NB4 (cell line): Measurements from ENCODE around the gene HOXC6.
A peak's percentile ranks its signal among the peaks of the same experiment; 100 is the strongest.

Experiments used
- DNase-seq: peaks from one replicate; pipeline ENCODE4 v3.0.0; 2010; ENCODE audit warnings: low read depth
- H3K4me3 ChIP-seq: one replicate; pipeline ENCODE4 v1.5.1; 2011; ENCODE audit warnings: mild to moderate bottlenecking, low read depth, low read length, moderate library complexity
- CTCF ChIP-seq: IDR thresholded peaks from one replicate; pipeline ENCODE4 v1.5.1; 2012; ENCODE audit warnings: low read depth, low read length
- MYC ChIP-seq: IDR thresholded peaks from 2 replicates; pipeline ENCODE4 v1.6.1; 2011; ENCODE audit warnings: low read depth, low read length
- POLR2A ChIP-seq: IDR thresholded peaks from 2 replicates; pipeline ENCODE4 v1.6.1; 2011; ENCODE audit warnings: mild to moderate bottlenecking; ENCODE audit not compliant: insufficient read length; ENCODE audit errors: extremely low read depth
- TF ChIP-seq, protein P1 (sequence below): IDR thresholded peaks from 2 replicates; pipeline ENCODE4 v1.6.1; 2011; ENCODE audit warnings: low read depth, low read length

HOXC6 gene

DNA sequence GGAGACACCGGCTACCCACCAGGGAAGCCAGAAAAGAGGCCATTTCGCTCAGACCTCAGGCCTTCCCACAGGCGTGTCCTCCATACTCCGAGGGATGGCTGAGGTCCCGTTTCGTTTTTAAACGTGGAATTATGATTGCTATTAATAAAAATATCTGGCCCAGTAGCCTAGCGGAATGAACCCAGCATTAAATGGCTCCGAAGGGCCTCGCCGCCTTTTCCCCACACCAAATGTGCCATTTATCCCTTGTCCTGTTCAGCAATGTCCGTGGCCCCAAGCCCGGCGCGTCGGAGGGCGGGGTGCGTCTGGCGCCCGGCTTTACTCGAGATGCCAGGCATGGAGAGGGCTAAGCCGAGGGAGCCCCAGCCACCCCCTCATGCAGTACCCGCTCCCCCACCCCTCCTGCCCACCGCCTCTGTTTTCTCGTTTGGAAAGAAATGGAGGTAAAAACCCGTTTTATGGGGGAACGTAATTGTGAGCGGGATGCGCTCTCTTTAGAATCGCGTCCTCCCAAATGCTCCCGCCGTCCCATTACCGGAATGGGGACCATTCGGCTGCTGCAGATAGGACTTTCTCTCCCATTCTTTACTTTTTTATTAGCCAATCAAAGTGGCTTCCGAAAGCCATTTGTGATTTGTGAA is 13.7 kb upstream of the HOXC6 start:
- TF ChIP-seq, protein P1, sequence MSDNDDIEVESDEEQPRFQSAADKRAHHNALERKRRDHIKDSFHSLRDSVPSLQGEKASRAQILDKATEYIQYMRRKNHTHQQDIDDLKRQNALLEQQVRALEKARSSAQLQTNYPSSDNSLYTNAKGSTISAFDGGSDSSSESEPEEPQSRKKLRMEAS: no peak
- DNase-seq: no peak
- H3K4me3 ChIP-seq: no peak overlapping the region

GRCh38 chr12:54015018-54015931 is 13.0 kb upstream of the HOXC6 start:
- TF ChIP-seq, protein P1: no peak
- TF ChIP-seq MYC (no peak), CTCF (no peak), POLR2A (no peak)
- H3K4me3 ChIP-seq: no peak overlapping the region
- no peak for DNase-seq

GRCh38 chr12:54016051-54016450 is 12.2 kb upstream of the HOXC6 start:
- DNase-seq: no peak
- H3K4me3 ChIP-seq: no peak overlapping the region
- TF ChIP-seq CTCF: no peak
- TF ChIP-seq POLR2A: no peak
- no peak for TF ChIP-seq MYC
- TF ChIP-seq, protein P1: no peak

DNA sequence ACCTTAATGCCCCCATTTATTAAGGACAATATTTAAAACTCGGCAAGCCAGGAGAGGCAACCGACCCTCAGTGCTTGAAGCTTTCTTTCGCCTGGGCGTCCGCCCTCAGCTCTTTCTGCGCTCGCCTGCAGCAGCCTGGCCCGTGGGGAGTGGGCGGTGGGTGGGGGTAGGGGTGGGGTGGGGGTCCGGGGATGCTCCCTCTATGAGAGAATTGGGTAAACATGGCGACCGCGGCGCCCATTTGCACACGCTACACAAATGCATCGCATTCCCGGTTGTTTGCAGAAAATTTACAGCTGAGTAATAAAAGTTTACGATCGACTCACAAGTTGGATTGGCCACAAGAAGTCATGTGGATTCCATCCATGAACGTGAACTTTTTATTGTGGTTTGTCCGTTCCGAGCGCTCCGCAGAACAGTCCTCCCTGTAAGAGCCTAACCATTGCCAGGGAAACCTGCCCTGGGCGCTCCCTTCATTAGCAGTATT is 11.7 kb upstream of the HOXC6 start:
- DNase-seq: peak; percentile 44
- TF ChIP-seq CTCF: no peak
- no peak for TF ChIP-seq MYC
- no peak for TF ChIP-seq POLR2A
- TF ChIP-seq, protein P1: no peak
- H3K4me3 ChIP-seq: peak overlapping the region; percentile 83

GRCh38 chr12:54017027-54017788 is 11.0 kb upstream of the HOXC6 start:
- TF ChIP-seq POLR2A (no peak), MYC (no peak; the same call in 1 of the 2 replicates), CTCF (no peak)
- TF ChIP-seq, protein P1: no peak
- peak overlapping the region; percentile 83 for H3K4me3 ChIP-seq
- DNase-seq: peak; percentile 68
